SKM-1 treated with dmso at 0.1 percent for 144 hours (cell line): Measurements from ENCODE around the gene RPTOR.
A peak's percentile ranks its signal among the peaks of the same experiment; 100 is the strongest.

Source experiments
- DNase-seq: peaks from one replicate; lab custom pipeline; 2025; ENCODE audit not compliant: unreplicated experiment; lab: John Stamatoyannopoulos, UW

Gene RPTOR

DNA sequence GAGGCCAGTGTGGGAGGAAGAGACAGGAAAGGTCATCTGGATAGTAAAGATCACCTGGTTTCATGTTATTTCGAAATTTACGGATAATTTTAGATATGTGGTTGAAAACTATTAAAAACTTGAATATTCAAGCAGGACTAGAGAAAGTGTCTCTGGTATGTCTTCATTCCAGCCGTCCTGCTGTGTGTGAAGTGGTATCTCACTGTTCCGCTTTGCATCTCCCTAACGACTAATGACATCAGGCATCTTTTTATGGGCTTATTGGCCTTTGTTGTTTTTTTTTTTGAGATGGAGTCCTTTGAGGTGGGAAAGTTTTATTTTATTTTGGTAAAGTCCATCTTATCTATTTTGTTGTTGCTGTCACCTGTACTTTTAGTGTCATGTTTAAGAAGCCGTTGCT lies 232.6 kb downstream of the RPTOR start:
- no peak for DNase-seq

DNA sequence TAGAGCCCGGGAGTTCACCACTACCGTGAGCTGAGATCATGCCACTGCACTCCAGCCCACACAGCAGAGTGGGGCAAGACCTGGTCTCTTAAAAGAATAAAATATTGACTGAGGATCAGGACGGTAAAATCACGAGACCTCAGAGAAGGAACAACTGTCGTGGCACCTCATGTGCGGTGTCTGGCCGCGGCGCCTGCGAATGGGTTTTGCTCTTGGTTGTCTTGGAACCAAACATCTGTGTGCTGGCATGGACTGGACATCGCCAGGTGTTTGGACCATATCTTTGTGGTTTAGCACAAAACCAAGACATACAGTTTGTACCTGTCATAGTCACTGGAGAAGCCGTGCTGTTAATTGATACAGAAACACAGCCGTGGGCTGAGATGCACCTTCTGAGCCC lies 234.1 kb downstream of the RPTOR start:
- DNase-seq, result no peak

DNA sequence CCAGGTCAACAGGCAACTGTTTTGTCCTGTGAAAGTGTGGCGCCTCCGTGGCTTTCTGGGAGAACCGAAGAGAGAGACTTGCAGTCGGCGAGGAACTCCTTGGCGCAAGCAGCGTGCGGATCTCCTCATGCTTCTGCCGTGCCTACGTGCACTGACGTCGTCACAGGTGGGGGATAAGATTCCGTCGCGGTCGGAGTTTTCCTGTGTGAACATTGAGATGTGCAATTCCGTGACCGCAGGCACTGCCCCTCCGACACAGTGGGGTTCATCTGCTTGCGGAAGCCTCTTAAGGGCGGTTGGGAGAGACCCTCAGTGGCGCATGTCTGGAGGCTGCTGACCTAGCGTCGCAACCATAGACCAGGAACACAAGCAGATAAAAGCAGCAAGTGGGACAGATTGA lies 234.7 kb downstream of the RPTOR start:
- no peak for DNase-seq

GRCh38 chr17:80779961-80780380 lies 235.3 kb downstream of the RPTOR start:
- peak; percentile 53 for DNase-seq

DNA sequence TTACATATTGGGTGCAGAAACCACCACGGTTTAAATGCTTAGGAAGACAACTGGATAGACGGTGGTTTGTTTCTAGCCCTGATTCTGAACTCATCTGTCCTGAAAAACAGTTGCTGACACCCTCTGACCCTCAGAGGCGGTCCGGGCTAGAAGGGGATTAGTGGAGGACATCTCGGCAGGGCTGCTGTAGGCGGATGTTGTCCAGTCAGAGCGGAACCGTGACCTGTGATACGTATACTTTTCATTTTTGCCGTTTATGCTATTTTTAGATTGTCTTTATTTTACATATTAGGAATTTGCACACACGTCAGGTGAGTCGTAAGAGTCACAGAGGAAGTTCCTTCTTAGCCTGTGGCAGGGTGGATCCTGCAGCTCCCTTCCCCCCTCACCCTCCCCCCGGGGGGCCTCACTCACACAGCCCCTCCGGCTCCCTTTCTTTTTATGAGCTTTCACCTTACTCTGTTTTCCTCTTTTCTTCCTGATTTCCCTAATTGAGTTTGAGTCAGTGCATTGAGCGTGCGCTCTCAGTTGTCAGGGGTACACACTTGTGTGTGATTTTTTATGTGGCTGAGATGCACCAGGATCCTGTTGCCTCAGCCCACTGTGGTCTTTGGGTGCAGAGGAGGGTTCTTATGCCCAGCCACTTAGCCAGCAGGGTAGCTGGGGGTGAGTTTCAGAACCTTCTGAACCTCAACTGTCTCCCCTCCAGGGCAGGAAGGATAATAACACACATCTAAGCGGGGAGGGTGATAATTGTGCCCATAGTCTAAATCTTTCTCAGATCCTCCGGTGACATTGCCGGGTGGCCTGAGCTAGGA lies 236.0 kb downstream of the RPTOR start:
- peak; percentile 45 for DNase-seq

- peak; percentile 52 for DNase-seq
Measured at GRCh38 chr17:80781211-80781610, 236.6 kb downstream of the RPTOR start.

DNA sequence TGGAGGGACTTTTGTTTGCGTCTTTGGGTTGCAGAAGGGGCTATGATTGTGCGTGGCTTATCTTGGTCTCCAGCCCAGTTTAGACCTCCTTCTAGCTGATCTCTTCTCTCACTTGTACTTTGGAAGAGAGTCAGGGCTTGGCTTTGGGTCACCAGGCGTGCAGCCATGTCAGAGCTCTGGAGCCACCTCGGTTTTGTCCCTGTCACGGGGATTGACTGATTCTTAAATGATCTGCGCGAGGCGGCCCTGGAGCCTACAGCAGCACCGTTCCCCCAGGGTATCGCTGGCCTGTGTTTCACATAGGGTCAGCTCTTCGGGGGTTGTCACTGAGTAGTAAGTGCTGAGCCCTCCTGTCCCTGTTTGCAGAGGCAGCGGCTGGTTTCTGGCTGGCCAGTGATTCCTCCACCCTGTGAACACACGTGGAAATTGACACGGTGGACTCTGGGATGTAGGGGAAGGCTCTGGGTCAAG lies 237.2 kb downstream of the RPTOR start:
- no peak for DNase-seq

DNA sequence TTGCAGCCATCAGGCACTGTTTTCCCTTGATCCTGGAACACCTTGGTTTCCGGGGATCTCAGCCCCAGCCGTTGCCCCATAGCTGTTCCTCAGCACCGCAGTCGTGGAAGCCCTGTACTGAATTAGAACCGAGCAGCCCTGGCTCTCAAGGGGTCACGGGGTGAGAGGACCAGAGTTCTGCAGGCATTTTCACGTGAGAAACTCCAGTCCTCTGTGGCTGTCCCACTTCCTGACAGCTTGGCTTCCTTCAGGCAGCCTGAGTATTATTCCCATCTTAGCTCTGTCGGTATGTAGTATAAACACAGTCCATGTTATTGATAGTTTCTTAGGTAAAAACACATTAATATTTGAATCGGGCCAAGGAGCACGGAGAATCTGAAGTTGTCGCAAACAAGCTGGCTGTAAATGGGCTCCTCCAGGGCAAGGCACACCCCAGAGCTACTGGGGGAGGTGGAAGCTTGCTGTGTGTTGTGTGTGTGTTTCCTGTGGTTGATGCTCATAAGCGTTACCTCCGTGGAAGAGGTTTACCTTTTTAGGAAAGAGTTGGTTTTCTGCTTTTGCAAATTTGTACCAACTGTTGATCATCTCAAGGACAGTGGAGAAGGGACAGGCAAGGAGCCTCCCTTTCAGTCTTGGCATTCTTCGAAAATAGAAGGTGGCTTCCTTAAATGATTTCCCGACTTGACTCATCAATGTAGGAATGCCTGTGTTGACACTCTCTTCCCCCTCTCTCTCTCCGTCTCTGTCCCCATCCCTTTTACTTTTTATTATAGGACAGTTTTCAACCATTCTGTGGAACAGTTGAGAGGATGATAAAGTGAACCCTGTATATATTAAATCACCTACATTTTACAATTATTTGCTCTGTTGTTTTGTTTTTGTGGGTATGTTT lies 238.1 kb downstream of the RPTOR start:
- DNase-seq, result no peak

- DNase-seq, result no peak
Measured at GRCh38 chr17:80783486-80783885, 238.8 kb downstream of the RPTOR start.

- no peak for DNase-seq
Measured at GRCh38 chr17:80783971-80784370, 239.3 kb downstream of the RPTOR start.

- no peak for DNase-seq
Measured at GRCh38 chr17:80785477-80786178, 241.0 kb downstream of the RPTOR start.

GRCh38 chr17:80786470-80786869 lies 241.8 kb downstream of the RPTOR start:
- no peak for DNase-seq

DNA sequence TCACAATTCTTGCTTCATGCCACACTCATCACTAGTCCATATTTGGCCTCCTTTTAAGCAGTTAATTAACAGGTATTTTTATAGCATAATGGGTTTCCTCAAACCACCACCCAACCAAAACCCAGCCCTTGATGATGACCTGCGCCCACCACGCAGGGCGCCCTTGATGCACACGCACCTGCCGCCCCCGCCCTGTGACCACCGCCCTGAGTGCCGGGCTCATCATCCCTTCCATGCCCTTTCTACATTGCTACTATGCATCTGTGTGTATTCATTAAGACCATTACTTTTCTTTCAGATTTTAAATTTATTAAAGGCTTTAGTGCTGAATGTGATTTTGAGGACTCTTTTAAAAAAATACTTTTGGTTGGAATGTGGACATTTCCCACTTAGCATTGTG lies 242.2 kb downstream of the RPTOR start:
- no peak for DNase-seq

- no peak for DNase-seq
Measured at GRCh38 chr17:80787881-80788280, 243.2 kb downstream of the RPTOR start.

GRCh38 chr17:80789356-80789902 lies 244.8 kb downstream of the RPTOR start:
- DNase-seq, result no peak

GRCh38 chr17:80790021-80790765 lies 245.6 kb downstream of the RPTOR start:
- DNase-seq, result no peak

DNA sequence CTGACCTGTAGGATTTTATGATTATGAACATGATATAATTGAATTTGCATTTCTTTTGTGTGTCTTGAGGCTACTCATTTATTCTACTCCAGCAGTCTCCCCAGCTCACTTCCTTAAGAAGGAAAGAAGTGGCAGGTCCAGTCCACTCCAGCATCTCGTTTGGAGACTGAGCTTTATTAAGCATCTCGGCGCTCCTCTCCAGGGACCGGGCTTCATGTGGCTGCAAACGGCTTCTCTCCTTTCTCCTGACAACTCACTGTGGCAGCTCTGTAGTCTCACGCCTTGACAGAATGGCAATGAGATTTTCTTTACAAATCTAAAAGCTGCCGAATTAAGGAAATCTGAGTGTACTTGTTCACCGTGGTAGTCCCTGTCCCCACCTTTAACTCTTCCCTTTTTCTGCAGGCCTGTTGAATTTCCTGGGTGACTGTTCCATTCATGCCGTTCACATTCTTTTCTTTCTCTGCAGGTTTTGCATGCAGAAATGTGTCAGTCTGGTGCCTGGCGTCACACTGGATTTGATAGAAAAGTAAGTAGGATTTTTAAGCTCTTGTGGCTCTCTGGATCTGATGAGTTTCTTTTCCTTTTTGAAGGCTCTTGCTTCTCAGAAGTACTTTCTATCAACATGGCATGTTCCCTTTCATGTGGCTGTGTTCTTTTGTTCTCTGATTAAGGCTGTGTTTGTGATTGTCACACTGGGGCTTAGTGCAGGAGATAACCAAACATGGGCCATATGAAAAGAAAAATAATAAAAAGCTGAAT lies 246.5 kb downstream of the RPTOR start:
- no peak for DNase-seq

GRCh38 chr17:80791758-80792284 lies 247.2 kb downstream of the RPTOR start:
- DNase-seq, result no peak

GRCh38 chr17:80792373-80792781 lies 247.7 kb downstream of the RPTOR start:
- no peak for DNase-seq
